Measurements from ENCODE around the gene SLC1A2.

SLC1A2 gene

DNA sequence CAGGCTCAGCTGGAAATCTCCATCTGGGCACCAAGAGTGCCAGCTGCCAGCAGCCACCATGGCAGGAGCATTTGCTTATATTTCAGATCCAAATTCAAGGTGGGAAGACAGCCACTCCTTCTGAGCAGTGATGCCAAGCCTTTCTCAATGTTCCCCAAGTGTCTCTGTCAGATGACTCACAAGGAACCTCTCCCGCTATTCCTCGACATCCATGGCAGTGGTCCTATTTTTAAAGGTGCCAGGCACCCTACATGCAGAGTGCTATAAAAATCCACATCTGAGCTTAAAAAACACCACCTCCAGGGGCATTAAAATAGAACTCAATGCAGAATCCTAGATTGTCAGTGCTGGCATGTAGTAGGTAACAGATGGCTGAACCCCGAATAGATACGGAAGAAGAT, 112.1 kb downstream of the SLC1A2 start:
- no peaks in the 10 kb centered on the region for H3K27me3 ChIP-seq (ENCODE audit: insufficient read depth, low read depth, severe bottlenecking)
- H3K36me3 ChIP-seq = peaks cover 63% of the 10 kb centered on the region
- H3K9me3 ChIP-seq (ENCODE audit: severe bottlenecking) = no peaks in the 10 kb centered on the region
- TF ChIP-seq, protein P1, sequence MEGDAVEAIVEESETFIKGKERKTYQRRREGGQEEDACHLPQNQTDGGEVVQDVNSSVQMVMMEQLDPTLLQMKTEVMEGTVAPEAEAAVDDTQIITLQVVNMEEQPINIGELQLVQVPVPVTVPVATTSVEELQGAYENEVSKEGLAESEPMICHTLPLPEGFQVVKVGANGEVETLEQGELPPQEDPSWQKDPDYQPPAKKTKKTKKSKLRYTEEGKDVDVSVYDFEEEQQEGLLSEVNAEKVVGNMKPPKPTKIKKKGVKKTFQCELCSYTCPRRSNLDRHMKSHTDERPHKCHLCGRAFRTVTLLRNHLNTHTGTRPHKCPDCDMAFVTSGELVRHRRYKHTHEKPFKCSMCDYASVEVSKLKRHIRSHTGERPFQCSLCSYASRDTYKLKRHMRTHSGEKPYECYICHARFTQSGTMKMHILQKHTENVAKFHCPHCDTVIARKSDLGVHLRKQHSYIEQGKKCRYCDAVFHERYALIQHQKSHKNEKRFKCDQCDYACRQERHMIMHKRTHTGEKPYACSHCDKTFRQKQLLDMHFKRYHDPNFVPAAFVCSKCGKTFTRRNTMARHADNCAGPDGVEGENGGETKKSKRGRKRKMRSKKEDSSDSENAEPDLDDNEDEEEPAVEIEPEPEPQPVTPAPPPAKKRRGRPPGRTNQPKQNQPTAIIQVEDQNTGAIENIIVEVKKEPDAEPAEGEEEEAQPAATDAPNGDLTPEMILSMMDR (IDR thresholded peaks at IDR 0.05; ENCODE audit: low read depth, low read length) = no peak
- peak overlapping the region; percentile 26; the same call in 1 of the 2 replicates for H3K27ac ChIP-seq
- no peak for DNase-seq
- H3K4me3 ChIP-seq (ENCODE audit: low read depth, low read length) = no peak overlapping the region

DNA sequence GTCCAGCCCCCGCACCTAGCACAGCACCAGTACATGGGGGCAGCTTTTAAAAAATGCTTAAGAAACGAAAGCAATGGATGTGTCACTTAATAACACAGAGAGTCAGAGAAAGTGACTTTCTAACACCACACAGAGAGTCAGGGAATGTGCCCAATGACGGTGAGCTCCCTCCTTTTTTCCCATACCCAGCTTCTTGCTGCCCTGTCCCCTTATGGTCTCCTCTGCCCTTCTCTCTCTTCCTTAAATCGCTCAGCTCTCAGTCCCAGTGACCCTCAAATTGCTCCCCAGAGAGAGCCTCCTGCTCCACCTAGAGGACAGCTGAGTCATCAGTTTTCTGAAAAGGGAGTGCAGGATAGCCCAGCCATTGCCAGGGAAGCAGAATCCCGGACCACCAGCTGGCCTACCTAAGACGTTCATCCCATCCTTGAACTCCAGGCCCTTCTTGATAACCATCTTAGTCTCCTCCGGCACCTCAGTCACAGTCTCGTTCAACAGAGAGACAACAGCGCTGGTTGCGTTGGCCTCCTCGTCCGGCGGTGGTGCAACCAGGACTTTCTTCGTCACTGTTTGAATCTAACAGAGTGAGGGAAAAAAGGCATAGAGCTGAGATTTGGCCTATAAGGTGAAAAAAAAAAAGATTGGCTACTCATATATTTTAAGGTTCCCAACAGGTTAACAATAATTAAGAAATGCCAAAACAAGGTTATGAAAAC, 113.5 kb downstream of the SLC1A2 start:
- no peak overlapping the region for H3K4me3 ChIP-seq (ENCODE audit: low read depth, low read length)
- no peak overlapping the region for H3K27ac ChIP-seq
- H3K27me3 ChIP-seq (ENCODE audit: insufficient read depth, low read depth, severe bottlenecking) = no peaks in the 10 kb centered on the region
- peak; percentile 16 for DNase-seq
- peaks cover 60% of the 10 kb centered on the region for H3K36me3 ChIP-seq
- TF ChIP-seq, protein P1 (IDR thresholded peaks at IDR 0.05; ENCODE audit: low read depth, low read length) = peak; percentile 56; the same call in 1 of the 2 replicates
- no peaks in the 10 kb centered on the region for H3K9me3 ChIP-seq (ENCODE audit: severe bottlenecking)

DNA sequence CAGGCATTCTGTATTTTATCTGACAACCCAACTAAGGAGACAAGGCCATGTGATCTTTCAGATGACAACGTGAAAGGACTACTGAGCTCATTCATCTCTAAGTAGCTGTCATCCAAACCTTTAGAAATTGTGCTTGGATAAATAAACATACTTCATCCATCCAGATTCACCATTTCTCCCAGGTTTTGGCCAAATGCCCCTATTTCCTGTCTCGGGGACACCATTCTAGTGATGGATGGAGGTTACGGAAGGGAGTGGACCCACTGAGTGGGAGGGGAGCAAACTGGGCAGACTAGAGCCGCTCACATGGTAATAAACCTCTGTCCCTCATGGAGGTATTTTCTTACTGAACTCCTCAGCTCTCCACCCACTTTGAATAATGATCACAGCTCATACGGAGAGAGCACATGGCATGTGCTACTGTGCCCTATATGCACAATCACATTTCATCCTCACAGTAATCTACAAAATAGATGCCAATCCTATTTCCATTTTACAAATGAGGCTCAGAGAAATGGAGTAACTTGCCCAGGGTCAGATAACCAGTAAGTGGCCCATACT, 114.4 kb downstream of the SLC1A2 start:
- Histone ChIP-seq H3K27me3 (ENCODE audit: insufficient read depth, low read depth, severe bottlenecking) (no peaks in the 10 kb centered on the region), H3K27ac (no peak overlapping the region), H3K36me3 (peaks cover 61% of the 10 kb centered on the region), H3K9me3 (ENCODE audit: severe bottlenecking) (no peaks in the 10 kb centered on the region), H3K4me3 (ENCODE audit: low read depth, low read length) (no peak overlapping the region)
- TF ChIP-seq, protein P1 (IDR thresholded peaks at IDR 0.05; ENCODE audit: low read depth, low read length) = no peak
- no peak for DNase-seq

DNA sequence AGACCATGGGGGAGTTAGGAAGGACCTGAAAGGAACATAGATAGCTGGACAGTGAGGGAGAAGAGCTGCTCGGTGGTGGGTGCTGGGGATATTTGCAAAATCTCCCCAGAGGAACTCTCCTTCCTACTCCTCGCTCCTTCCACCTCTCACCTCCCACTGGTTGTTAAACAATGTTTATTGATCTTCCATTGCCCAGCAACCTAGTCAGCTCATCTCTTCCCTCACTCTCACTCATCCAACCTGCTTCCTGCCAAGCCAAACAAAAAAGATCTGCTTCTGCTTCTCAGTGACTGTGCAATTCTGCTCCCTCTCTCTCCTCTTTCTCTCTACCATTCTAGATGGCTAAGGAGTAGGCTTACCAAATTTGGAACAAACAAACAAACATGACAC, 115.0 kb downstream of the SLC1A2 start:
- TF ChIP-seq, protein P1 (IDR thresholded peaks at IDR 0.05; ENCODE audit: low read depth, low read length) = no peak
- no peak for DNase-seq
- no peaks in the 10 kb centered on the region for H3K27me3 ChIP-seq (ENCODE audit: insufficient read depth, low read depth, severe bottlenecking)
- H3K36me3 ChIP-seq = peaks cover 66% of the 10 kb centered on the region
- H3K4me3 ChIP-seq (ENCODE audit: low read depth, low read length) = no peak overlapping the region
- no peak overlapping the region for H3K27ac ChIP-seq
- H3K9me3 ChIP-seq (ENCODE audit: severe bottlenecking) = no peaks in the 10 kb centered on the region

DNA sequence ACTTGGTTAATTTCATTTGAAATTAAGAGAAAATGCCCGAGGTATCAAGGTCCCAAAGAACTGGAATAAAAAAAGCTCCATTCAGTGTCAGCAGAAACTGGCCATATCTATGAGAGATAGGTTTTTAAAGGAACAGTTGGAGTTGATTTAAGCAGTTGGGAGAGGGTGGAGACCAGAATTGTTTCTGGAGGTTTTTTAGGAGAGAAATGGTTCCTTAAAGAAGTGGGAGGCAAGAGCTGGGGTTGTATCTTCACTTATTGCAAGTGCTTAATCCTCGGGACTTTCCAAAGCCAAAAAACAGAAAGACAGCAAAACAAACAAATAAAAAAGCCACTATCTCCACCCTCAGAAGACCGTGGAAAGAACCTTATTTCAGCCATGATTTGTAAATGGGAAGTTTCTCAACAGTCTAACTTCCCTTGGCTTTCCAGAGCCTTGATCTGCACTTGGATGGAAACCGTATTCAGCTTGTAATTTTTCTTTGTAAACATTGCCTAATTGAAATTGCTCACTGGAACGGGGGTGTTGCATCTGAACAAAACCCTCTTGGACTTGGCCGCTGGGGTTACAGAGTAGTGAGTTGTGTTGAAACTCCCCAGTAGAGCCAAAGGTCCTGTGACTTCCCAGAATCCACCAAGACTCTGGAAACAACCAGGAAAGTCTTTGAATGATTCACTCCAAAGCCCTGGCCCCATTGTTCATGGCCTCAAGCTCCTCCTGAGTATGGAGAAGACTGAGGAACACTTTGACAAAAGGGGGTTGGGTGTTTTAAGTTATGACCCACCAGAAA, 115.6 kb downstream of the SLC1A2 start:
- no peaks in the 10 kb centered on the region for H3K9me3 ChIP-seq (ENCODE audit: severe bottlenecking)
- TF ChIP-seq, protein P1 (IDR thresholded peaks at IDR 0.05; ENCODE audit: low read depth, low read length) = no peak
- no peaks in the 10 kb centered on the region for H3K27me3 ChIP-seq (ENCODE audit: insufficient read depth, low read depth, severe bottlenecking)
- no peak for DNase-seq
- peaks cover 70% of the 10 kb centered on the region for H3K36me3 ChIP-seq
- H3K27ac ChIP-seq = no peak overlapping the region
- H3K4me3 ChIP-seq (ENCODE audit: low read depth, low read length) = no peak overlapping the region

All from WERI-Rb-1 (cell line).